K562 (cell line): ENCODE results near the gene HLA-DOB. TPM values are rescaled to one million over a fixed set of nuclear protein-coding genes. Genes with fewer than 3 reads are reported as not detected.

Experiments
- ARNT ChIP-seq, 2 experiments: fragments of 450-650 bp; IDR thresholded peaks; 2 replicates each; pipeline ENCODE4 v1.6.1; 2016; ENCODE audit warnings: mild to moderate bottlenecking in 1 of 2
- ASH1L ChIP-seq: fragments of 450-650 bp; IDR thresholded peaks from 2 replicates; pipeline ENCODE4 v1.6.1; 2018; ENCODE audit warnings: borderline replicate concordance, mild to moderate bottlenecking, low read depth; ENCODE audit not compliant: partially characterized antibody
- ATF6 ChIP-seq: sonication (generic); formaldehyde crosslinking; IDR thresholded peaks from 2 replicates; pipeline ENCODE4 v1.4.0; 2020; ENCODE audit warnings: mild to moderate bottlenecking, missing genetic modification reagents
- CREB1 ChIP-seq, 2 experiments: sonication (generic) in 1 of 2; formaldehyde crosslinking in 1 of 2; IDR thresholded peaks; 2 replicates each; pipeline versions ENCODE4 v1.6.1 to v1.8.0; 2012 to 2022; ENCODE audit warnings: inconsistent platforms in 1 of 2, mild to moderate bottlenecking in 1 of 2, missing genetic modification reagents in 1 of 2, moderate library complexity in 1 of 2
- E2F6 ChIP-seq, 2 experiments: IDR thresholded peaks; 2 replicates each; pipeline ENCODE4 v1.6.1; 2011; ENCODE audit warnings: borderline replicate concordance in 1 of 2, control low read depth in 1 of 2, low read depth in 1 of 2, low read length in 1 of 2, mild to moderate bottlenecking in 1 of 2, mixed read lengths in 1 of 2, moderate library complexity in 1 of 2; ENCODE audit not compliant: insufficient read depth in 1 of 2, insufficient read length in 1 of 2, poor library complexity in 1 of 2, severe bottlenecking in 1 of 2; ENCODE audit errors: extremely low read depth in 1 of 2
- IRF1 ChIP-seq: sonication (generic); formaldehyde crosslinking; IDR thresholded peaks from 2 replicates; pipeline ENCODE4 v1.8.0; 2022; ENCODE audit warnings: missing genetic modification reagents, mild to moderate bottlenecking, borderline replicate concordance
- L3MBTL2 ChIP-seq: fragments of 450-650 bp; IDR thresholded peaks from 2 replicates; pipeline ENCODE4 v1.6.1; 2016; ENCODE audit warnings: mild to moderate bottlenecking, moderate library complexity
- OTX1 ChIP-seq: fragments of 450-650 bp; formaldehyde crosslinking; IDR thresholded peaks from 2 replicates; pipeline ENCODE4 v1.4.0; 2022; ENCODE audit warnings: mild to moderate bottlenecking
- PHB2 ChIP-seq: fragments of 450-650 bp; IDR thresholded peaks from 2 replicates; pipeline ENCODE4 v1.6.1; 2017; ENCODE audit warnings: low read depth
- SMARCA4 ChIP-seq: fragments of 450-650 bp; IDR thresholded peaks from 2 replicates; pipeline ENCODE4 v1.6.1; 2016
- U2AF2 ChIP-seq: fragments of 200-400 bp; formaldehyde crosslinking; optimal IDR thresholded peaks from 2 replicates; pipeline ENCODE3; 2017; ENCODE audit warnings: low read depth, mild to moderate bottlenecking, low read length
- ZBED1 ChIP-seq: IDR thresholded peaks from 2 replicates; pipeline ENCODE4 v1.6.1; 2014
- ZBTB33 ChIP-seq: sonication (generic); formaldehyde crosslinking; IDR thresholded peaks from 2 replicates; pipeline ENCODE4 v1.8.1; 2023; ENCODE audit warnings: mild to moderate bottlenecking, missing genetic modification reagents
- ZFP36 ChIP-seq: fragments of 150-350 bp; IDR thresholded peaks from 2 replicates; pipeline ENCODE4 v1.6.1; 2018; ENCODE audit warnings: low read length, low read depth; ENCODE audit not compliant: partially characterized antibody
- ZNF277 ChIP-seq: fragments of 250-450 bp; sonication (Bioruptor Pico); IDR thresholded peaks from 2 replicates; pipeline ENCODE4 v1.8.0; 2022; ENCODE audit warnings: inconsistent platforms, mild to moderate bottlenecking, moderate library complexity, borderline replicate concordance
- ZNF384 ChIP-seq: IDR thresholded peaks from 2 replicates; pipeline ENCODE4 v1.6.1; 2012; ENCODE audit warnings: low read depth, low read length, improper control_type of control experiment
- ZNF780A ChIP-seq: fragments of 250-450 bp; sonication (Bioruptor Pico); IDR thresholded peaks from 2 replicates; pipeline ENCODE4 v1.5.0; 2021; ENCODE audit warnings: mild to moderate bottlenecking
- polyA plus RNA-seq, 8 experiments: library from polyadenylated mRNA; depleted of rRNA in 4 of 8; stranded (reverse) in 5 of 8; unstranded in 3 of 8; fragments of >200 nt; fragmentation: Nextera tagmentation in 2 of 8; fragmentation: Illumina TruSeq in 1 of 8; extraction: Ambion mirVana in 2 of 8; extraction: Trizol in 1 of 8; gene quantifications; 2 replicates each; pipeline versions ENCODE4 v1.2.1 to v1.2.3, GENCODE V29; 2011 to 2014; ENCODE audit warnings: inconsistent platforms in 1 of 8, missing spikeins in 1 of 8
- total RNA-seq, 7 experiments: library from RNA; depleted of rRNA in 6 of 7; stranded (reverse); fragments of >200 nt in 6 of 7; fragmentation: Illumina TruSeq in 2 of 7; extraction: Trizol in 2 of 7; gene quantifications; 2 replicates each; pipeline versions ENCODE4 v1.2.1 to v1.2.3, GENCODE V29; 2011 to 2021; ENCODE audit warnings: low replicate concordance in 1 of 7

The HLA-DOB gene
- total and polyA plus RNA-seq, 9 of the 15 experiments (the other 6 are each of a cell fraction or from before 2014, with no cell fraction given), result 1.2 to 4.0 (median 2.5) TPM

- TF ChIP-seq ZNF384 (peak; percentile 30; the same call in 1 of the 2 replicates), L3MBTL2 (no peak), ZBTB33 (CRISPR knock-in tag) (no peak), ZNF780A (no peak), IRF1 (CRISPR knock-in tag) (no peak), ASH1L (no peak), SMARCA4 (no peak; the same call in none of the 2 replicates), U2AF2 (no peak), E2F6 (IDR thresholded peaks at IDR 0.05; ENCODE audit: borderline replicate concordance in 1 of 2, extremely low read depth in 1 of 2, insufficient read depth in 1 of 2, insufficient read length in 1 of 2, low read depth in 1 of 2, low read length in 1 of 2, poor library complexity in 1 of 2, severe bottlenecking in 1 of 2) (no peak), PHB2 (no peak), ATF6 (no peak), ARNT (IDR thresholded peaks at IDR 0.05) (0 out of 4 replicates have a peak, but pooled peaks of 1 of the 2 experiments have one; percentile 28), OTX1 (CRISPR knock-in tag) (no peak), CREB1 (IDR thresholded peaks at IDR 0.05) (no peak), CREB1 (CRISPR knock-in tag; IDR thresholded peaks at IDR 0.05) (no peak), ZFP36 (peak; percentile 69), ZNF277 (CRISPR knock-in tag) (no peak), ZBED1 (no peak)
Observed at GRCh38 chr6:32857156-32857891, 40.5 kb upstream of the HLA-DOB start (continued).
